AG04449 (cell line): Measurements from ENCODE around the gene RBMXL2.

Experiments used
- CTCF ChIA-PET: fragments of 350-600 bp; formaldehyde crosslinking; extraction: SDS; loops from one replicate; lab custom pipeline; 2021; ENCODE audit warnings: antibody characterized with exemption; lab: Yijun Ruan, JAX
- POLR2A ChIA-PET: fragments of 400-600, 350-600 bp; formaldehyde crosslinking; extraction: SDS; loops from one replicate; lab custom pipeline; 2020; ENCODE audit warnings: antibody characterized with exemption, inconsistent platforms; lab: Yijun Ruan, JAX
- DNase-seq: peaks from one replicate; pipeline ENCODE4 v3.0.0-alpha.2; 2010; ENCODE audit warnings: low read depth, low spot score
- H3K4me3 ChIP-seq: 2 replicates; pipeline ENCODE4 v1.5.1; 2011; ENCODE audit warnings: low read depth, mild to moderate bottlenecking, control low read depth, low read length
- CTCF ChIP-seq: IDR thresholded peaks from one replicate; pipeline ENCODE4 v1.5.1; 2011; ENCODE audit warnings: mild to moderate bottlenecking, moderate library complexity, low read length, control low read depth, inconsistent platforms; ENCODE audit not compliant: insufficient read depth; ENCODE audit errors: missing control alignments

The RBMXL2 gene

GRCh38 chr11:7088921-7089320 is at the start of gene RBMXL2:
RBMXL2 (plus strand) TSS chr11:7088998; CDS start chr11:7089121, 123 bp downstream.
- ChIA-PET CTCF (interaction anchor here (1.3 kb wide), 1 partner anchor 9 kb away, joined by 4 read pairs; no protein-coding TSS in a partner anchor), POLR2A (no interaction called here)
- no peak within 1 kb of the TSS for H3K4me3 ChIP-seq
- no peak for DNase-seq
- TF ChIP-seq CTCF, result no peak

- no peak for TF ChIP-seq CTCF
- H3K4me3 ChIP-seq, result no peak overlapping the region
- peak; percentile 7 for DNase-seq
- ChIA-PET CTCF (no interaction called here), POLR2A (no interaction called here)
Observed at GRCh38 chr11:7046474-7047175, 42.2 kb upstream of the RBMXL2 start.

- CTCF ChIA-PET, result no interaction called here
- no peak overlapping the region for H3K4me3 ChIP-seq
- POLR2A ChIA-PET, result no interaction called here
- DNase-seq, result no peak
- TF ChIP-seq CTCF, result no peak
Observed at GRCh38 chr11:7050191-7050590, 38.6 kb upstream of the RBMXL2 start.

- CTCF ChIA-PET, result no interaction called here
Observed at GRCh38 chr11:7056828-7057513, 31.8 kb upstream of the RBMXL2 start.

GRCh38 chr11:7057641-7058040 is 31.2 kb upstream of the RBMXL2 start:
- H3K4me3 ChIP-seq, result no peak overlapping the region
- ChIA-PET CTCF (no interaction called here), POLR2A (no interaction called here)
- no peak for TF ChIP-seq CTCF
- DNase-seq, result no peak

More at GRCh38 chr11:7056828-7057513, 31.8 kb upstream of the RBMXL2 start:
- POLR2A ChIA-PET, result no interaction called here
- no peak overlapping the region for H3K4me3 ChIP-seq
- DNase-seq, result no peak
- TF ChIP-seq CTCF, result no peak

GRCh38 chr11:7060868-7061267 is 27.9 kb upstream of the RBMXL2 start:
- no peak overlapping the region for H3K4me3 ChIP-seq
- TF ChIP-seq CTCF, result no peak
- POLR2A ChIA-PET, result interaction anchor here (0.6 kb wide), 1 partner anchor 158 kb away, joined by 3 read pairs; no protein-coding TSS in a partner anchor
- CTCF ChIA-PET, result no interaction called here
- DNase-seq, result peak; percentile 9
